ENCODE measurements around the gene ZNF432.

DNA sequence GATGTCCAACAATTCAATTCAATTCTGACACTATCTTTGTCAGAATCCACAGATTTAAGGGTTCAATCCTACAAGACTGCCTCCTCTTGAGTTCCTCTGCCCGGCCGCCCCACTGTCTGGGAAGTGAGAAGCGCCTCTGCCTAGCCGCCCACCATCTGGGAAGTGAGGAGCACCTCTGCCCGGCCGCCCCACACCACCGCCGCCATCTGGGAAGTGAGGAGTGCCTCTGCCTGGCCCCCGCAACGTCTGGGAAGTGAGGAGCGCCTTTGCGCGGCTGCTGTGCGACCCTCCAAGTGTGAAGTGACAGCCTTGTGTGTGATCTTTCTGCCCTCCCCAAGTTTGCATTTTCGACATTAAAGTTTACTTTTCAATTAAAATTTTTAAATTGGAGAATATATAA lies 26.4 kb downstream of the ZNF432 start:
- TF ChIP-seq, protein P1, sequence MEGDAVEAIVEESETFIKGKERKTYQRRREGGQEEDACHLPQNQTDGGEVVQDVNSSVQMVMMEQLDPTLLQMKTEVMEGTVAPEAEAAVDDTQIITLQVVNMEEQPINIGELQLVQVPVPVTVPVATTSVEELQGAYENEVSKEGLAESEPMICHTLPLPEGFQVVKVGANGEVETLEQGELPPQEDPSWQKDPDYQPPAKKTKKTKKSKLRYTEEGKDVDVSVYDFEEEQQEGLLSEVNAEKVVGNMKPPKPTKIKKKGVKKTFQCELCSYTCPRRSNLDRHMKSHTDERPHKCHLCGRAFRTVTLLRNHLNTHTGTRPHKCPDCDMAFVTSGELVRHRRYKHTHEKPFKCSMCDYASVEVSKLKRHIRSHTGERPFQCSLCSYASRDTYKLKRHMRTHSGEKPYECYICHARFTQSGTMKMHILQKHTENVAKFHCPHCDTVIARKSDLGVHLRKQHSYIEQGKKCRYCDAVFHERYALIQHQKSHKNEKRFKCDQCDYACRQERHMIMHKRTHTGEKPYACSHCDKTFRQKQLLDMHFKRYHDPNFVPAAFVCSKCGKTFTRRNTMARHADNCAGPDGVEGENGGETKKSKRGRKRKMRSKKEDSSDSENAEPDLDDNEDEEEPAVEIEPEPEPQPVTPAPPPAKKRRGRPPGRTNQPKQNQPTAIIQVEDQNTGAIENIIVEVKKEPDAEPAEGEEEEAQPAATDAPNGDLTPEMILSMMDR (conservative IDR thresholded peaks at IDR 0.05), result no peak
- no peak for TF ChIP-seq ZFX (IDR thresholded peaks at IDR 0.05)
